Prostate gland (tissue), 2 donors: Measurements from ENCODE around the gene ESX1.

Source experiments
- POLR2A ChIP-seq: fragments of 450-650 bp; IDR thresholded peaks from one replicate; pipeline ENCODE4 v1.6.1; 2016; ENCODE audit warnings: antibody characterized with exemption, mild to moderate bottlenecking
- TF ChIP-seq, protein P1 (sequence below), 4 experiments: fragments of 200-600 bp in 2 of 4; fragments of 450-650 bp in 2 of 4; sonication (generic) in 2 of 4; IDR thresholded peaks; 1 replicate in 3 of 4; 2 replicates in 1 of 4; pipeline ENCODE4 v1.5.1; 2016 to 2019; ENCODE audit warnings: antibody characterized with exemption in 4 of 4, mild to moderate bottlenecking in 2 of 4, moderate library complexity in 2 of 4

GRCh38 chrX:104205548-104205947 lies 49.2 kb downstream of the ESX1 start:
- no peak for TF ChIP-seq POLR2A
- TF ChIP-seq, protein P1, sequence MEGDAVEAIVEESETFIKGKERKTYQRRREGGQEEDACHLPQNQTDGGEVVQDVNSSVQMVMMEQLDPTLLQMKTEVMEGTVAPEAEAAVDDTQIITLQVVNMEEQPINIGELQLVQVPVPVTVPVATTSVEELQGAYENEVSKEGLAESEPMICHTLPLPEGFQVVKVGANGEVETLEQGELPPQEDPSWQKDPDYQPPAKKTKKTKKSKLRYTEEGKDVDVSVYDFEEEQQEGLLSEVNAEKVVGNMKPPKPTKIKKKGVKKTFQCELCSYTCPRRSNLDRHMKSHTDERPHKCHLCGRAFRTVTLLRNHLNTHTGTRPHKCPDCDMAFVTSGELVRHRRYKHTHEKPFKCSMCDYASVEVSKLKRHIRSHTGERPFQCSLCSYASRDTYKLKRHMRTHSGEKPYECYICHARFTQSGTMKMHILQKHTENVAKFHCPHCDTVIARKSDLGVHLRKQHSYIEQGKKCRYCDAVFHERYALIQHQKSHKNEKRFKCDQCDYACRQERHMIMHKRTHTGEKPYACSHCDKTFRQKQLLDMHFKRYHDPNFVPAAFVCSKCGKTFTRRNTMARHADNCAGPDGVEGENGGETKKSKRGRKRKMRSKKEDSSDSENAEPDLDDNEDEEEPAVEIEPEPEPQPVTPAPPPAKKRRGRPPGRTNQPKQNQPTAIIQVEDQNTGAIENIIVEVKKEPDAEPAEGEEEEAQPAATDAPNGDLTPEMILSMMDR (IDR thresholded peaks at IDR 0.05): no peak
